Kidney epithelial cell (primary cell): ENCODE data around the gene ZNF17. TPM values are rescaled to one million over a fixed set of nuclear protein-coding genes. Genes with fewer than 3 reads are reported as not detected.

ENCODE experiments used
- DNase-seq: peaks from one replicate; pipeline ENCODE4 v3.0.0-alpha.2; 2010; ENCODE audit warnings: low read depth
- H3K27me3 ChIP-seq: 2 replicates; pipeline ENCODE4 v1.6.0; 2011; ENCODE audit warnings: low read length; ENCODE audit not compliant: control insufficient read depth, insufficient read depth
- H3K36me3 ChIP-seq: 2 replicates; pipeline ENCODE4 v1.5.1; 2011; ENCODE audit warnings: low read length; ENCODE audit not compliant: control insufficient read depth, insufficient read depth
- H3K4me3 ChIP-seq: 2 replicates; pipeline ENCODE4 v1.5.1; 2011; ENCODE audit warnings: low read depth, mild to moderate bottlenecking, control low read depth, low read length
- total RNA-seq: library from RNA; depleted of rRNA; stranded (reverse); fragments of >200 nt; gene quantifications from 2 replicates; pipeline ENCODE4 v1.2.3, GENCODE V29; 2015
- TF ChIP-seq, protein P1 (sequence below): IDR thresholded peaks from 2 replicates; pipeline ENCODE4 v1.5.1; 2011; ENCODE audit warnings: mild to moderate bottlenecking, moderate library complexity, low read length, control low read depth, inconsistent platforms; ENCODE audit not compliant: insufficient read depth, poor library complexity, severe bottlenecking

The ZNF17 gene
- total RNA-seq, 1 donor from 2014 or later = 6.3 TPM

DNA sequence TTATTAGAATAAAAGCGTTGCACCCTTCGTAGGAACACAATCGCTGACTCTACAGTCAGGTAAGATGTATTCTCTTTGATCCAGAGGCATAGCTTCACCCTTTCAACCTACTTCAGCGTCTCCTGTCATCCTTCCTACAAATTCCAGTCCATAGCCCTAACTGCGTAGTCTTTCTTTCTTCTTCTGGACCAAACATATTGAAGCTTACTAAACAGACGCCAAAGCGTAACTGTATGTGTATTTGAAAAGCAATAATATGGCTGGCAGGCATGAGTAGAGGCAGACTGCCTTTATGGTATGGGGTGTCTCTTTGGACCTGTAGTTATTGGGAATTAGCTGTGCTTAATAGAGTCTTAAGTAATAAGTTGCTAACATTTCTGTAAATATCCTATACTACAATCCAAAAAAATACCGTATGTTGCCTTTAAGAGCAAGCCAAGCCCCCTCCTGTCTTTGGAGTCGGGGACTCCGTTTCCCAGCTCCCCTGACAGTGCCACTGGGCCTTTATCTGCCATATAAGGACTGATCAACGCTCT lies 21.7 kb upstream of the ZNF17 start:
- no peak for DNase-seq
- TF ChIP-seq, protein P1, sequence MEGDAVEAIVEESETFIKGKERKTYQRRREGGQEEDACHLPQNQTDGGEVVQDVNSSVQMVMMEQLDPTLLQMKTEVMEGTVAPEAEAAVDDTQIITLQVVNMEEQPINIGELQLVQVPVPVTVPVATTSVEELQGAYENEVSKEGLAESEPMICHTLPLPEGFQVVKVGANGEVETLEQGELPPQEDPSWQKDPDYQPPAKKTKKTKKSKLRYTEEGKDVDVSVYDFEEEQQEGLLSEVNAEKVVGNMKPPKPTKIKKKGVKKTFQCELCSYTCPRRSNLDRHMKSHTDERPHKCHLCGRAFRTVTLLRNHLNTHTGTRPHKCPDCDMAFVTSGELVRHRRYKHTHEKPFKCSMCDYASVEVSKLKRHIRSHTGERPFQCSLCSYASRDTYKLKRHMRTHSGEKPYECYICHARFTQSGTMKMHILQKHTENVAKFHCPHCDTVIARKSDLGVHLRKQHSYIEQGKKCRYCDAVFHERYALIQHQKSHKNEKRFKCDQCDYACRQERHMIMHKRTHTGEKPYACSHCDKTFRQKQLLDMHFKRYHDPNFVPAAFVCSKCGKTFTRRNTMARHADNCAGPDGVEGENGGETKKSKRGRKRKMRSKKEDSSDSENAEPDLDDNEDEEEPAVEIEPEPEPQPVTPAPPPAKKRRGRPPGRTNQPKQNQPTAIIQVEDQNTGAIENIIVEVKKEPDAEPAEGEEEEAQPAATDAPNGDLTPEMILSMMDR = no peak
- no peaks in the 10 kb centered on the region for H3K36me3 ChIP-seq

DNA sequence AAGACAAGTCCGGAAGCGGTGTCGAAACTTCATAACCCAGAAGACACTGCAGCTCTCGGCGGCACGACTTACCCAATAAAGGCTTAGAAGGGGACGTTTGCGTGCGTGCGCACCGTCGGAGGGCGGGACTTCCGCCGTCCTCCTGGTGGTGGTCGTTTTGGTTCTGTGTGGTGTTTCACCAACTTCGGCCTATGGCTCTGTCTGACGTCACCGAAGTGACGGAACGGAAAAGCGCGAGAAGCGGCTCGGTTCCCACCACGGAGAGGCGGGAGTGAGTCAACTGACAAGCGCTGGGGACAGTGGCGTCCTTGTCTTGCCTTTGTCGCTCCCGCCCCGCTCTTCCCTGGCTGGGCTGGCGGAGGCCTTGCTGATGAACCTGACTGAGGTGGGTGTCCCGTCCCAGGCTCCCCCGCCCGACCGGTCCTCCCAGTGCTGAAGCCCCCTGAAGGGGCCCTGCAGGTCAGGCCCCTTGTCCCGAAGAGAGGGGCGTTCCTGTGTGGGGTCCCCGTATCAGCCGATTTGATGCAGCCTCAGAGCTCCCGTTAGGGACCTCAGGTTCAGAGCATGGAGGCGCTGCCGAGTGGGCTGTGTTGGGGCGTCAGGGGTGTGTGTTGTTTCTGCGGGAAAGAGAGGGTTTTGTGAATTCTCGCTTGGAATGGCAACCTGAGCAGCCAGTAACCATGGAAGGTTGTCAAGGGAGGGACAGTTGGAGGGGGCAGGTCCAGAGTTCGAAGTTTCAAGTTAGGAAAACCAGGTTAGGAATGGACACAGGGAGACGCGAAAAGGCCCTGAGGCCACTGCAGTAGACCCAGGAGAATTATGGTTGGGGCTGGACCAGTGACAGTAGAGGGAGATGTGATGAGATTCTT lies 21.0 kb upstream of the ZNF17 start, which contains the start of gene ZNF548:
ZNF548 (plus strand) TSS at position 125 of the 869 bp plus-strand sequence; CDS start at position 371, 246 bp downstream.
- Histone ChIP-seq H3K27me3 (no peaks in the 10 kb centered on the region), H3K36me3 (no peaks in the 10 kb centered on the region), H3K4me3 (peak within 1 kb of the TSS; percentile 53)
- peak; percentile 98 for DNase-seq
- TF ChIP-seq, protein P1 = no peak

More for the DNA sequence above, 21.7 kb upstream of the ZNF17 start:
- H3K27me3 ChIP-seq = no peaks in the 10 kb centered on the region
- peak overlapping the region; percentile 53 for H3K4me3 ChIP-seq

DNA sequence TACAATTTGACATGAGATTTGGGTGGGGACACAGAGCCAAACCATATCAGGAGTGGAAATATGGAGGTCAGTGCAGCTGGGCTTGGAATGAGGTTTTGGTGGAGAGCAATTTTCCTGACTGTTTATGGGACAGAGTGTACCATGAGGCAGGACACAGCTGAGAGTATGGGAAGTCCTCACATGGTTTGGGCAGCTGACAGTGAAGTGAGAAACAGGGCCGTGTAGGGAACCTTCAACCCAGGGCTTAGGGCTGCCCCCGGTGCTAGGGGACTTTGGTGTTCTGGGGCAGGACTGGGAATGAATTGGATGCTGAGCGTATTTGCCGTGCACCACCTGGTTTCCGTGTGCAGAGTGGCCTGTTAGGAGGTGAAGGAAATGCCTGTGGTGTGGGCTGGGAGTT lies 15.3 kb upstream of the ZNF17 start:
- TF ChIP-seq, protein P1 = no peak

DNA sequence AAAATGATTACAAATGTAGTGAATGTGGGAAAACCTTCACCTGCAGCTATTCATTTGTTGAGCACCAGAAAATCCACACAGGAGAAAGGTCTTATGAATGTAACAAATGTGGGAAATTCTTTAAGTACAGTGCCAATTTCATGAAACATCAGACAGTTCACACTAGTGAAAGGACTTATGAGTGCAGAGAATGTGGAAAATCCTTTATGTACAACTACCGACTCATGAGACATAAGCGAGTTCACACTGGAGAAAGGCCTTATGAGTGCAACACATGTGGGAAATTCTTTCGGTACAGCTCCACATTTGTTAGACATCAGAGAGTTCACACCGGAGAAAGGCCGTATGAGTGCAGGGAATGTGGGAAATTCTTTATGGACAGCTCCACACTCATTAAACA lies 12.1 kb upstream of the ZNF17 start:
- Histone ChIP-seq H3K36me3 (peaks cover 4% of the 10 kb centered on the region), H3K27me3 (no peaks in the 10 kb centered on the region), H3K4me3 (no peak overlapping the region)
- TF ChIP-seq, protein P1 = no peak
- DNase-seq = no peak

More for the DNA sequence above, 15.3 kb upstream of the ZNF17 start:
- Histone ChIP-seq H3K4me3 (no peak overlapping the region), H3K27me3 (no peaks in the 10 kb centered on the region), H3K36me3 (peaks cover 4% of the 10 kb centered on the region)
- DNase-seq = no peak

DNA sequence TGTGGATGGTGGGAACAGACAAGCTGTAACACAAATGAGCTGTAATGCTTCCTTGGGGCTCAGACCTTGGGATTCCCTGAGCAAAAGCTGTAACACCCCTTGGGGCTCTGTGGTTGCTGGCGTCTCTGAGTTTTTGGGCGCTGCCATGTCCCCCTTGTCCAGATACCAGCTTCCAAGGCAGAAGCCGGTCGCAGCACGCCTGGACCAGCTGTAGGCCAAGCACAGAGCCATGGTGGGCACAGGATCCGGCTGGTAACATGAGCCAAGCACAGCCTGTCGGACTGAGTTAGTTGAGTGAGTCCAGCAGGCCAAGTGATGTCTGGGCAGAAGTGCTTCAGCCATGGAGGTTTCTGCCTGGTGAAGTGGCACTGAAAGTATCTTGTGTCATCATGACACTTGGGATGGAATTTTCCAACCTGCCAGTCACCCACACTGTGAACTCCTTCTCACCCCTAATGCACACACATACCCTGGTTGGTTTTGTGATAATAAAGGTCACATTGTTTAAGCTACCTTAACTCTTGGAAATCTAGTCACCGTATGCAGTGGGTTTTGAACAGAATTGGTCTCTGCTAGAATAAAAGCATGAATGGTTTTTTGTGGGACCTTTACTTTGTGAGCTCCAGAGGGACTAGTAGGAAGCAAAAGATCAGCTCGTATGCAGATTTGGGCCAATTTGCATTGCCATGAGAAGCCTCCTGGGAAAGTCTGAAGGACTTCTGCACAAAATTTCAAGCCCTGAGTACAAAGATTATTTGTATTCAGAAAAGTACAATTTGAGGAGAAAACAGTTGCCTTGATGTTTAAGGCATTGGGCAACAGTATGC lies 7.0 kb upstream of the ZNF17 start:
- no peaks in the 10 kb centered on the region for H3K27me3 ChIP-seq
- TF ChIP-seq, protein P1 = no peak
- no peak for DNase-seq

More for the DNA sequence above, 7.0 kb upstream of the ZNF17 start:
- H3K36me3 ChIP-seq = no peaks in the 10 kb centered on the region
- no peak overlapping the region for H3K4me3 ChIP-seq
